NCI-H82 (cell line): ENCODE measurements around the gene CAPN9.
A peak's percentile ranks its signal among the peaks of the same experiment; 100 is the strongest.
"Not testable (repeated sequence)": the region's sequence is repeated elsewhere in the genome, so short reads cannot be mapped to it uniquely, and the experiment has no call there.

Experiments
- DNase-seq: peaks from one replicate; lab custom pipeline; 2025; lab: John Stamatoyannopoulos, UW

The CAPN9 gene

DNA sequence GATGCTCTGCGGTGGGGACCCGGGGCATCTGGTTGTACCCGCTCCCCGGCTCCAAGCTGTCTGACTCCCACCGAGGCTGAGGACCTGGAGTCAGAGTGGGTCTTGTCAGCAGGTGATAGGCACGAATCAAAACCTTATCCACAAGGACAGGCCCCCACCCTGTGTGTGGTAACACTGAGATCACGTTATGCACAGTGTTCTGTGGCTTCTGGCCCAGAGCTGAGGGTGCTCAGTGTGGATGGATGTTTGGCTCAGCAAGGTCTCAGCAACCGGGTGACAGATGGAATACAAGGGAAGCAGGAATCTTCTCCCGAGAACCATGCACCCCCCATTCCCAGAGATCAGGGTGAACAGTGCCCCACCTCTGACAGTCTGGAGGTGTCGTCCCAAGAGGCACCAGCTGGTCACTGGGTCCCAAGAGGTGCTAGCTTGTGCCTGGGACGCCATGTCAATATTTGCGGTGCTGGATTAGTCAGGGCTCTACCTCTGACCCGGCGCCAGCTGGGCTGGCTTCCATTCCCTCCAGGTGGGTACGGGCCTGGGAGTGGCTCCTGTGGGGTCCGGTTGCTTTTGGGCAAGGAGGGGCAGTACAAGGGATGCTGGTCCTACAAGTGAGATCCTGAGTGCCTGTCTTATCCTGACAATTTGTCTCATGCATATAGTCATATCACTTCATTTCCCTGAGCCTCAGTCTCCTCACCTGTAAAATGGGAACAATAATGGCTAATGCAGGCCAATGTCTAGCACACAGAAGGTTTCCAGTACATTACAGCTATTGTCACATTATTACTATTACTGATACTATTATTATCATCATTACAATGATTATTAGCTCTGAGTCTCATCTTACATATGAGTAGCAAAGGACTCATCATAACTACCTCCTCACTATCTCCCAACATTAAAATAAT lies 957 bp downstream of the CAPN9 start:
- DNase-seq, result no peak

DNA sequence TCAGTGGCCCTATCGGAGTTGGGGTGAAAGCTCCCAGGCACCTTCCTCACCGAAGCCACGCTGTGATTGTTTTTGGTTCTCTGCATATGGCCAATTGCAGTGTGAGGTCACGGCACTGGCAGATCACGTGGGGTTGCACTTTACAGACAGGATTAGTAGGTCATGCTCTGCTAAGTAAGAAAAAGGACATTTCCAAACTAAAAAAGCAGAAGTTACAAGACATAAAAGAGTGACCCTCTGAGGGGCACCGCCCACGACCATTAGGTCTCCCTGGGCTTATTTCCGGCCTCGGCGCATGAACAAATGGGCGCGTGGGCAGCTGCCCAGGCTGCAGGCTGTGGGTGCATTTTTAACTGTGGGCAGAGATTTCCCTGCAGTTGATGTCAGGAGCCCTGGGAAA lies 2.0 kb downstream of the CAPN9 start:
- DNase-seq, result no peak

DNA sequence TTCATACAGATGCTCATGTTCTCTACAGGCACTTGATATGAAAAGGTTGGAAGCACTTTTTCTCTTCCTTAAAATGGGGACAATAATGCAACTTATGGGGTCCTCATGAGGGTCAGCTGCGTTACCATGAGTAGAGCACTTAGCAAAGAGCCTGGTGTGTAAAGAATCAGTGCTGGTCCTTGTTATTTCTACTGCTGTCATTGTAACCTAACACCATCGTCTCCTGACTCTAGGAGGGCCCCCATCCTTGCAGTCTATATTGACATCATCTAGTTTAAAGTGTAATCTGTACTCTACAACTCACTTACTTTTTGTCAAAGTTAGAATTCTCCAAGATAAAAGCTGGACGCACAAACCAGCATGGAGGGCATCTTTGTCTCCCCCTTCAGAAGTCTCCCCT lies 2.4 kb downstream of the CAPN9 start:
- no peak for DNase-seq

DNA sequence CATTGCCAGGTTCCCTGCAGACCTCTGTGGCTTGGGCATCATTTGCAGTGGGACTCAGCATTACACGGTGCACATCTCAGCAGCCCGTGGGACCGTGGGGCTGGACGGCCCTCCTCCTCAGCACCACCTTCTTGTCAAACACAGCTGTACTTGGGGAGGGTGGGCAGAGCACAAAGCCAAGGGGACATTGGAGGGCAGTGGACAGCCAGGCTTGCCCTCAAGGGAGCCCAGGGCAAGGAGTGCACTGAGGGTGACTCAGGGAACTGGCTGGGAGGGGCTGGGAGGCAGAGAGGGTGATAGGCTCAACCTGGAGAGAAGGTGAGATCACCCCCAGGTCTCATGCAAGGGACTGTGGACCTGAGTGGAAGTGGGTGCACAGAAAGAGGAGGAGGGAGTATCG lies 3.4 kb downstream of the CAPN9 start:
- DNase-seq, result no peak

GRCh38 chr1:230750986-230751625 lies 3.9 kb downstream of the CAPN9 start:
- DNase-seq, result no peak

- DNase-seq, result no peak
Observed at GRCh38 chr1:230752407-230752806, 5.2 kb downstream of the CAPN9 start.

DNA sequence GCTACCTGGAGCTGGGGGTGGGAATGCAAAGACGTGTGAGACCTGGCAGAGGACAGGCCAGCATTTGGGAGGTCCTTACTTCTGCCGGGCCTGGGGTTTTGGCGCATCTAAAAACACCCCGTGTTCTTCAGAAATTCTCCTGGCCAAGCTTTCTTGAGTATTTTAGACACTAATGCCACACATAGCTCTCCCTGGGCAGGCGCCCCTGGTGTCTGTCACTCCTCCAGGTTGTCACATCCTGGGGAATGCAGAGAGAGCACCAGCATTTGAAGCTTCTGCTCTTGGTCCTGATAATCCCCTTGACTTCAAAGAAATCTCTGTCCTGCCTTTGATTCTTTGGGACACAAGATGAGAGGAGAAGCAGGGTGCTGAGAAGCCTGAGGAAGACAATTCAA lies 6.0 kb downstream of the CAPN9 start:
- no peak for DNase-seq

GRCh38 chr1:230753586-230754251 lies 6.5 kb downstream of the CAPN9 start:
- peak; percentile 78 for DNase-seq

GRCh38 chr1:230754796-230755195 lies 7.6 kb downstream of the CAPN9 start:
- no peak for DNase-seq

- no peak for DNase-seq
Observed at GRCh38 chr1:230757856-230758708, 10.9 kb downstream of the CAPN9 start.

DNA sequence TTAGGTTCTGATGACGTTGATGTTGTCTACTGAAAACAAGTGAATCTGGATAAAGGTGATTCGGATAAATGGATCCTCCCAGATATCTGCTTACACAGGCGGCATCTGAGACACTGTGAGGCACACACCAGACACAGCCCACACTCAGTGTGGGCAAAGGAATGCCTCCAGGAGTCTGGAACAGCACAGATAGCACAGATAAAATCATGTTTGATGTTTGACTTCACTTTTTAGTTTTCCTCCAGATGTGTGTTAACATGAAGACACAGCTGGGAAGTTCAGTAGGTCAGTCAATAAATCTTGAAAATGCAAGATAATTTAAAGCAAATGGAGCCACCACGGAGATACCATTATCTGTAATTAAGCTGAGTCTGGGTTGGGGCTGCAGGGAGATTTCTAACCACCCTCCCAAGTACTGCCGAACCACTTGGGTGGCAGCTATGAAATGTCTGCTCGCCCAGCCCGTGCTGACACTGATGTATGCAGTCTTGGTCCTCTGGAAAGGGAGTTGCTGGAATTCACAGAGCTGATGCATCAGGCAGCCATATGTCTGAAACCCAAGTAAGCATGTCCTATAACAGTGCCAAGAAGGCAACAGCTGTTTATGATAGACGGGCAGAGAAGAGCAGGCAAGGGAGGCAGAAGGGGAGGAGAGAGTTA lies 11.7 kb downstream of the CAPN9 start:
- peak; percentile 60 for DNase-seq

- DNase-seq, result no peak
Observed at GRCh38 chr1:230759369-230760065, 12.3 kb downstream of the CAPN9 start.

GRCh38 chr1:230760360-230760827 lies 13.2 kb downstream of the CAPN9 start:
- DNase-seq, result no peak

GRCh38 chr1:230761443-230762167 lies 14.4 kb downstream of the CAPN9 start:
- no peak for DNase-seq

DNA sequence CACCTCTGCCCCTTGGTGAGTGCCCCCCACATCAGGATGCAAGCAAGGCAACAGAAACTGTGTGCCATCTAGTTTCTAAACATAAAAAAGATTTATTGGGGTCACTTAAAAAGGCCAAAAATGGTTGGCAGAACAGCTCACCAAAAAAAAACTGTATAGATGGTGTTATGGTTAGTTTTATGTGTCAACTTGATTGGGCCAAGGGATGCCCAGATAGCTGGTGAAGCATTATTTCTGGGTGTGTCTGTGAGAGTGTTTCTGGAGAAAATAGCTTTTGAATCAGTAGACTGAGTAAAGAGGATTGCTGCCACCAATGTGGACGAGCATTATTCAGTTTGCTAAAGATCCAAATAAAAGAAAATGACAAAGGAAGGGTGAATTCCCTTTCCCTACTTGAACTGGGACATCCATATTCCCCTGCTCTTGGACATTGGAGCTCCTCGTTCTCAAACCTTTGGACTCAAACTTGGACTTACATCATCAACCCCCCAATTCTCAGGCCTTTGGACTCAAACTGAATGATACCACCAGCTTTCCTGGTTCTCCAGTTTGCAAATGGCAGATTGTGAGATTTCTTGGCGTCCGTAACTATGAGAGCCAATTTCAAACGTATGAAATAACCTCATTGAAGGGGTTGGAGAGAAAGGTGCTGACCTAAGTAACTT lies 16.9 kb downstream of the CAPN9 start:
- no peak for DNase-seq

- no peak for DNase-seq
Observed at GRCh38 chr1:230766318-230766717, 19.1 kb downstream of the CAPN9 start.

DNA sequence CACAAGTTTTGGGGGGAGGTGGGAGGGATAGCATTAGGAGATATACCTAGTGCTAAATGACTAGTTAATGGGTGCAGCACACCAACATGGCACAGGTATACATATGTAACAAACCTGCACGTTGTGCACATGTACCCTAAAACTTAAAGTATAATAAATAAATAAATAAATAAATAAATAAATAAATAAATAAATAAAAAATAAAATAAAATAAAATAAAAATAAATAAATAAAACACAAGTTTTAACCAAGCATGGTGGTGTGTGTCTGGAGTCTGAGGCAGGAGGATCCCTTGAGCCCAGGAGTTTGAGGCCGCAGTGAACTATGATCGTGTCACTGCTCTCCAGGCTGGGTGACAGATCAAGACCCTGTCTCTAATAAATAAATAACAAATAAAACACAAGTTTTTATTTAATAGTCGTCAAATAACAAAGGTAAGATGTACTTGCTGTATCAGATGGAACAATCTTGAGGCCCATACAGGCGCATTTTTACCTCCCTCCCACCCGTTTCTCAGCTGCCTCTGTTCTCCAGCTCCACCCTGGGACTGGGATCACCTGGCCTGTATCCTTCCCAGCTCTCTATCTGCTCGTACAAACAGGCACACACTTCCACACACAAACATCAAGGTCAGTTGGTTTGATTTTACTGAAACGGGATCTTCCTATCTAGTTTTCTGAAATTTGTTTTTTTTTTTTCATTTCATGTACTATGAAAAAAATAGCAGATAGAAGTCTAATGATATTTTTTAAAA lies 20.8 kb downstream of the CAPN9 start:
- DNase-seq, result not testable (repeated sequence)

DNA sequence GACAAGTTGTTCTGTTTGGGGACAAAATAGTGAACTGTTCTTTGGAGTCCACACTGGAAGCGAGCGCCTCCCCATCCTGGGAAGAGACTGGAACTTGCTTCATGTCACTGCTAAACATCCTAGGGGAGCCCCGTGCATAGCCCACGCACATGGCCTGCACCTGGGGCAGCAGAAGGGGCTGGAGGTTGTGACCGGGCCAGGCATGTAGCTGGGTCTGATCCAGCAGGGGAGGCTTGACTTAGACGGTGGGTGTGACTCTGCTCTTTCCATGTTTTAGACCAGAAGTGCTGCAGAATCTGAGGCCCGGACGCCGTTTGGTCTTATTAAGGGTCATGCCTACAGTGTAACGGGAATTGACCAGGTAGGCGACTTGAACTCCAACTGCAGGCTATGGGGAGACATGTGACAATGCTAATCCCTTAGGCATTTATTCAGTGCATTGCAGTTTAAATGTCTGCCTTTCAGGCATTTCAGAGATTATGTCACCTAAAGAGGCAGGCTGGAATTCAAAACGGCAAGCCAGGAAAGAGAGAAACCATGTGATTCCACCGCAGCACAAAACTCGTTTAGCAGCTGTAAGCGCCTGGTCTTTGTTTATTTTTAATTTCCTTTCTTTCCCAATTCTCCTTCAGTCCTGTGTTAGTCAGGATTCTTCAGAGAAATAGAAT lies 21.8 kb downstream of the CAPN9 start:
- no peak for DNase-seq
